A549 (cell line): Measurements from ENCODE around the gene SAYSD1.

Experiments
- CHD2 ChIP-seq: fragments of 150-350 bp; IDR thresholded peaks from 2 replicates; pipeline ENCODE4 v1.6.1; 2014; ENCODE audit warnings: low read length; ENCODE audit not compliant: partially characterized antibody
- CTCF ChIP-seq: fragments of >200 bp; sonication (Bioruptor Twin); formaldehyde crosslinking; IDR thresholded peaks from 3 replicates; pipeline ENCODE4 v1.5.1; 2016
- KDM1A ChIP-seq: fragments of 200-600 bp; sonication (generic); IDR thresholded peaks from 2 replicates; pipeline ENCODE4 v1.6.1; 2016; ENCODE audit warnings: low read depth, mild to moderate bottlenecking
- MAX ChIP-seq: IDR thresholded peaks from 2 replicates; pipeline ENCODE4 v1.6.1; 2012
- REST ChIP-seq: fragments of 200-600 bp; sonication (generic); IDR thresholded peaks from 2 replicates; pipeline ENCODE4 v1.6.1; 2016; ENCODE audit warnings: antibody characterized with exemption, mild to moderate bottlenecking, moderate library complexity
- RNF2 ChIP-seq: fragments of 200-600 bp; sonication (generic); IDR thresholded peaks from 2 replicates; pipeline ENCODE4 v1.6.1; 2016; ENCODE audit warnings: low read depth, mild to moderate bottlenecking, antibody characterized with exemption, moderate library complexity, borderline replicate concordance
- ZFP36 ChIP-seq: fragments of 450-650 bp; IDR thresholded peaks from 2 replicates; pipeline ENCODE4 v1.6.1; 2014; ENCODE audit warnings: borderline replicate concordance; ENCODE audit not compliant: partially characterized antibody

GRCh38 chr6:39113788-39114187, 1.2 kb downstream of the SAYSD1 start:
- no peak for TF ChIP-seq CTCF
- no peak for TF ChIP-seq ZFP36
- no peak for TF ChIP-seq RNF2
- TF ChIP-seq REST, result no peak
- TF ChIP-seq CHD2, result no peak
- no peak for TF ChIP-seq MAX
- no peak for TF ChIP-seq KDM1A
